Activated CD4-positive, alpha-beta T cell treated with anti-CD3 and anti-CD28 coated beads for 24 hours (primary cell): ENCODE measurements around the gene KMT2C.
"Not testable (repeated sequence)": the region's sequence is repeated elsewhere in the genome, so short reads cannot be mapped to it uniquely, and the experiment has no call there.

ENCODE experiments used
- DNase-seq, 2 donors: peaks; one replicate each; pipeline ENCODE4 v3.0.0-alpha.2; 2020; ENCODE audit warnings: low read depth in 2 of 2

KMT2C gene

GRCh38 chr7:152402384-152403250 is 33.2 kb downstream of the KMT2C start:
- DNase-seq: no peak

GRCh38 chr7:152399344-152399743 is 36.5 kb downstream of the KMT2C start:
- DNase-seq: no peak

GRCh38 chr7:152395112-152395511 is 40.7 kb downstream of the KMT2C start:
- DNase-seq: no peak

- DNase-seq: not testable (repeated sequence)
Measured at GRCh38 chr7:152394214-152394613, 41.6 kb downstream of the KMT2C start.

GRCh38 chr7:152392254-152392653 is 43.5 kb downstream of the KMT2C start:
- DNase-seq: no peak

- not testable (repeated sequence) for DNase-seq
Measured at GRCh38 chr7:152386136-152386764, 49.6 kb downstream of the KMT2C start.

- DNase-seq: not testable (repeated sequence)
Measured at GRCh38 chr7:152384235-152385200, 51.3 kb downstream of the KMT2C start.

GRCh38 chr7:152383341-152384234 is 52.2 kb downstream of the KMT2C start:
- no peak for DNase-seq

- no peak for DNase-seq
Measured at GRCh38 chr7:152382244-152382643, 53.6 kb downstream of the KMT2C start.

GRCh38 chr7:152380931-152381578 is 54.7 kb downstream of the KMT2C start:
- DNase-seq: not testable (repeated sequence)

GRCh38 chr7:152378497-152378896 is 57.3 kb downstream of the KMT2C start:
- DNase-seq: not testable (repeated sequence)

- DNase-seq: not testable (repeated sequence)
Measured at GRCh38 chr7:152376716-152377484, 58.9 kb downstream of the KMT2C start.

- no peak for DNase-seq
Measured at GRCh38 chr7:152370297-152370696, 65.5 kb downstream of the KMT2C start.

GRCh38 chr7:152369518-152369917 is 66.3 kb downstream of the KMT2C start:
- DNase-seq: no peak

- no peak for DNase-seq
Measured at GRCh38 chr7:152367170-152367569, 68.6 kb downstream of the KMT2C start.

- DNase-seq: no peak
Measured at GRCh38 chr7:152366662-152367061, 69.1 kb downstream of the KMT2C start.

- DNase-seq: no peak
Measured at GRCh38 chr7:152365982-152366603, 69.7 kb downstream of the KMT2C start.

- no peak for DNase-seq
Measured at GRCh38 chr7:152363798-152364197, 72.0 kb downstream of the KMT2C start.
